Central memory CD4-positive, alpha-beta T cell (primary cell): ENCODE results near the gene C2CD5.
"Not testable (repeated sequence)": the region's sequence is repeated elsewhere in the genome, so short reads cannot be mapped to it uniquely, and the experiment has no call there.

Experiments used
- DNase-seq: peaks from one replicate; pipeline ENCODE4 v3.0.0; 2022

Gene C2CD5

GRCh38 chr12:22535038-22535437 is 9.3 kb downstream of the C2CD5 start:
- DNase-seq, result no peak

GRCh38 chr12:22533155-22533554 is 11.2 kb downstream of the C2CD5 start:
- no peak for DNase-seq

GRCh38 chr12:22532317-22532716 is 12.0 kb downstream of the C2CD5 start:
- no peak for DNase-seq

- no peak for DNase-seq
Observed at GRCh38 chr12:22531205-22531604, 13.1 kb downstream of the C2CD5 start.

GRCh38 chr12:22529281-22530060 is 14.9 kb downstream of the C2CD5 start:
- peak; percentile 55 for DNase-seq

DNA sequence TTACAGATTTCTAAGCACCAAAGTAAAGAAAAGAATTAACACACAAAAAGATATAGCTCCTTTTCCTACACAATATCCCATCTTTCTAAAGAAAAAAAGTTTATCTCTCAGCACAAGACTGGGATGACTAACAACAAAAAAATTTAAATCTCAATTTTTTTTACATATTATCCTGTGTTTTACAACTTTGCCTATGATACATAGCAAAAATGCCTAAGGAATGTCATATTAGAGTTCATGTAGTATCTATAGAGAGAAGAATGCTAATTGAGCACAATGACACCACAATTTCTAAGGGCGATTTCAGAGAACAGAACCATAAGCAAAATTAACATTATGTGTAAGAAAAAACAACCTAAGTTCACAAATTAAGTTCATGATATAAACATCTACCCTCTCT is 16.3 kb downstream of the C2CD5 start:
- no peak for DNase-seq

GRCh38 chr12:22526836-22527235 is 17.5 kb downstream of the C2CD5 start:
- no peak for DNase-seq

DNA sequence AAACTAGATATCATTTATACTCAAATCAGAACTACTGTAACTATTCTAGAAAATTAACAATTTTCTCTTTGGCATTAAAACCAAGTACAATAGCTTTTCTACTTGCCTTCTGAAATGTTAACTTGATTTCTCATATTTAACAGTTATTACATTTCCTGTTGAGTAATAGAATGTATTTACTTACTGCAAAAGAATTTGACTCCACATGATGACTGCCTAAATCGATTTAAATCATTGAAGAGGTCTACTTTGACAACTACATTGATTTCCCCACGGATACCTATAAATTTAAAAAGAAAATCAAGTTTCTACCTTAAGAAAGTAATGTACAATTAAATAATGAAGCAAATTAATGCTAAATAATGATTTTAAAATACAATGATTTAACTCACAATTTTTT is 18.9 kb downstream of the C2CD5 start:
- DNase-seq, result no peak

GRCh38 chr12:22518998-22519397 is 25.3 kb downstream of the C2CD5 start:
- DNase-seq, result no peak

GRCh38 chr12:22518060-22518719 is 26.2 kb downstream of the C2CD5 start:
- DNase-seq, result no peak

DNA sequence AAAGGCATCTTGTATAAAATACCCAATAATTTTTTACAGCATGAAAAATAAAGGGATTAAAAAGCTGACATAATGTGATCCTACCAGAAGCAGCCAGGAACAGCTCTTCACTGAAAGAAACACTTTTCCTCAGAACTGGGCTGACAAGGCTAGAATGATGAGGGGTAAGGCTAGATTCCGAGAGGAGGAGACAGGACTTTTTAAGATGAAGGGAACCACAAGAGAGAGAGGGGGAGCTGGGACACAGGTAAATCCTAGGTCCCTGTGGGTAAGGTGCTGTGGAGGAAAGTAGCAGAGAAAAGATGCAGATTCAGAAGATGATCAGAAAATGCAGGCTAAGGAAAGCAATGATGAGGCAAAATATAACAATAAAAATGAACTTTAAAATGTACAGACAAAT is 29.5 kb downstream of the C2CD5 start:
- no peak for DNase-seq

DNA sequence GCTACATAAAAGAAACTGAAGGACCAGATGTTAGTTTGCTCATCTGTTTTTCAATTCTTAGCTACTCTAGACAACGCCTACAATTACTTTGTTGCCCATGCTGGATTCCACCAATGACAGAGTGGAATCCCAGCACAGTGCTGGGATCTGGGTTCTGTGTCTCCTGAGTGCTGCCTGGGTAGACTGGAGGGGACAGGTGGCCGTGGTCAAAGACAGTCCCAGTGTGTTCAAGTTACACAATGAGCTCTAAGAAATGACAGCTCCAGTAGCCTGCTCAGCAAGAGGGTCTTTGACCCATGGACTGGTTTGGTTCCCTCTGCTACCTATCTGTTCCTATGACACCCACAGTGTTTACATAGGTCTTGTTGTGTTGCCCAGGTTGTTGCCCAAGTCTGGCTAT is 38.5 kb downstream of the C2CD5 start:
- DNase-seq, result no peak

- no peak for DNase-seq
Observed at GRCh38 chr12:22500100-22500499, 44.2 kb downstream of the C2CD5 start.

- no peak for DNase-seq
Observed at GRCh38 chr12:22499445-22499844, 44.9 kb downstream of the C2CD5 start.

DNA sequence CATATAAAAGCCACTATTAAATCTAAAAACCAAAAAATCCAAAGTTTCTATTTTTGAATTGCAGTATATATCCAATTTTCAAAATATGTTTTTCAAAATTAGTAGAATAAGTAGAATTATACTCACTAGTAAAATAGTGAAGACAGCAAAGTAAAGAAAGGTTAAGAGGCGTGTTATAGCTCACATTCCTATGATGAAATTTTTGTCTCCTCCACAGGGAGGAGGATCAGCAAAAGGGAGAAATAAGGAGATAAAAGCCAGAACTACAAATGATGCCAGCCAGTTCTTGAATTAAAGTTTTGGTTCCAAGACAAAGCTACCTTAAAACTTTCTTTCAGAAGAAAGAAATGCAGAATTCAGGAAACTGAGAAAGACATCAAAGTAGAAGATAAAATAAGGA is 50.0 kb downstream of the C2CD5 start:
- no peak for DNase-seq

DNA sequence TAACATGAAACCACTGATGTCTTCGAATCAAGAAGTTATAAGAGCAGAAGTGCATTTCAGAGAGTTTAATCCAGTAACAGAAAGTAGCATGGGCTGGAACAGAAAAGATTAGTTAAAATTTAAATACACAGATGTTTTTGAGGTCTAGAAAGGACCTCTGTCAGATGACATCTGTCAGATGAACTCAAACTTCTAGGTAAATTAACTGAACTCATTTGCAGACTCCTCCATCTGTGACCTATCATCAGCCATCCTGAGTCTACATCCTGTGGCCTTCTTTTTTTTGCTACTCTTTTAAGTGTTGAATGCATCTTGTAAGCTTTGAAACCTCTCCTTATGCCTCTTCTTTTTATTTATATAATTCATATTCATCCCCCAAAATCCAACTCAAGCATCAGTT is 53.3 kb downstream of the C2CD5 start:
- no peak for DNase-seq

- no peak for DNase-seq
Observed at GRCh38 chr12:22488478-22488877, 55.9 kb downstream of the C2CD5 start.

GRCh38 chr12:22487683-22488082 is 56.7 kb downstream of the C2CD5 start:
- DNase-seq, result not testable (repeated sequence)

GRCh38 chr12:22481547-22482104 is 62.7 kb downstream of the C2CD5 start:
- DNase-seq, result no peak

- DNase-seq, result not testable (repeated sequence)
Observed at GRCh38 chr12:22480814-22481213, 63.5 kb downstream of the C2CD5 start.

- DNase-seq, result no peak
Observed at GRCh38 chr12:22480016-22480415, 64.3 kb downstream of the C2CD5 start.

DNA sequence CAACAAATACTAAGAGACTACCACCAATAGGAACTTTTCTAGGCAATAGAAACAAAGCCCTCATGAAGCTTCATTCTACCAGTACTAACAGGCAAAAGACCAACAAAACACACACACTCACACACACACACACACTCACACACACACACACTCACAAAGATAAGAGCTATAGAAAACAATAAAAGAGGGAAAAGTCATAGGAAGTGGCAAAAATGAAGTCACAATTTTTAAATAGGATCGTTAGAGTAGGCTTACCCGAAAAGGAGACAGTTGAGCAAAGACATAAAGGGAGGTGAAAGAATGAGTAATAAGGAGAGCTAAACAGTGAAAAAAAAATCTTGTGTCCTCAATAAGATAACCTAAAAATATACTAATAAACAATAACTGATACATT is 66.5 kb downstream of the C2CD5 start:
- DNase-seq, result no peak

DNA sequence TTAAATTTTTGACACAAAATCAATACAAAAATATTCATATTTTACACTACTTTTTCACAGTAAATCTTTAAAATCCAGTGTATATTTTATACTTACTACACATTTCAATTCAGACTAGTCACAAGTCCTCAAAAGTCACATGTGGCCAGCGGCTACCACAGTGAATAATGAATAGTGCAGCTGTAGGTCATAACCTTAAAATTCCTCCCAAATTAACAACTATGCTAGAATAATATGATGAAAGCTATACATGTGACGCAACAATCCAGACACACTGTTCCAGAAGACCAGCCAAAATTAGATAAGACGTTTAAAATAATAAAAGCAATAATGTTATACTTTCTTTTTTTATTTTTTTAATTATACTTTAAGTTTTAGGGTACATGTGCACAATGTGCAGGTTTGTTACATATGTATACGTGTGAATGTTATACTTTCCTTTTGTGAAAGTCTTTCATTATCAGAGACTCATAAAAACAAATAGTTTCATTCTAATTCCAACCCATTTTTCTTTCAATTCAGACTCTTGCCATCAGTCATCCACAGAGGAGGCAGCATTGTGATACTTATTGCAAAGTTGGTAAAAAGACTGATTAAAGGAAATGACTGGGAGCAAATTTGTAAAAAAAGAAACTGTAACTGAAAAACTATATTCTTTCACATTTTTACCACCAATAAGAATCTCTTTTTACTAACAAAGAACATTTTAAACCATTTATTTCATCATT is 67.0 kb downstream of the C2CD5 start:
- no peak for DNase-seq

DNA sequence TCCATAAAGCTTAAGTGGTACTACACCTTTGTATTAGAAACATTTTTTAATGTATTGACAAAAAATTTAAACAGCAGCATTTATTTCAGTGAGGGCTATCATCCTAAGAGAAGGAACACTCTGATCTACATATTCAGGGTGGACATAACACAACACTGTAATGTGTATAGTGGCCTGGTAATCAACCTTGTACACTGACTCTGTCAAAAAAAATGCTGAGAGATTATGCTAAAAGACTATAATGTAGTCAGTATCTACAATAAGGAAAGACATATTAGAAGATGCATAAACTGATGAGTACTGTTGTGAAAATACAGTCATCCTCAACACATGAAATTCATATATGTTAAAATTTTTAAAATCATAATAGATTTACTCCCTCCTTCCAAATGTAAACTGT is 68.2 kb downstream of the C2CD5 start:
- DNase-seq, result no peak
